Nucleus accumbens (tissue), 56 donors: ENCODE data around the gene SNX14.

Experiments
- DNase-seq, 56 donors: peaks; one replicate each; lab custom pipeline; 2025; lab: John Stamatoyannopoulos, UW

SNX14 gene

DNA sequence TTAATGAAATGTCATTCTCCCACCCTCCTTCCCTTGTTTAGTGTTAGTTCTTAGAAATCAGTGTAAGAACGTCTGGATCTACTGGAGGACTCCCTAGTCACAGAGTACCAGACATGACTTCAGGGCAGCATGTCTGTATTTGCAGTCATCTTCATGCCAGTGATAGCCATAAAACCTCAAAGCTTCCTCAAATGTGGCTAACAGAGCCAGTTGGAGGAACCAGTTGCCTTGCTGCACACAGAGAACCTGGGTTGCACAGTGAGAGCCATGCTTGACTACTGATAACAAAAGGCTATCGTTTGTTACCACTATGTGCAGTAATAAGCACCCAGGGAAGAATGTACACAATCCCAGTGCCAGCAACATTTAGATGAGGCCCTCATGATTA is 123.6 kb downstream of the SNX14 start:
- DNase-seq: no peak

DNA sequence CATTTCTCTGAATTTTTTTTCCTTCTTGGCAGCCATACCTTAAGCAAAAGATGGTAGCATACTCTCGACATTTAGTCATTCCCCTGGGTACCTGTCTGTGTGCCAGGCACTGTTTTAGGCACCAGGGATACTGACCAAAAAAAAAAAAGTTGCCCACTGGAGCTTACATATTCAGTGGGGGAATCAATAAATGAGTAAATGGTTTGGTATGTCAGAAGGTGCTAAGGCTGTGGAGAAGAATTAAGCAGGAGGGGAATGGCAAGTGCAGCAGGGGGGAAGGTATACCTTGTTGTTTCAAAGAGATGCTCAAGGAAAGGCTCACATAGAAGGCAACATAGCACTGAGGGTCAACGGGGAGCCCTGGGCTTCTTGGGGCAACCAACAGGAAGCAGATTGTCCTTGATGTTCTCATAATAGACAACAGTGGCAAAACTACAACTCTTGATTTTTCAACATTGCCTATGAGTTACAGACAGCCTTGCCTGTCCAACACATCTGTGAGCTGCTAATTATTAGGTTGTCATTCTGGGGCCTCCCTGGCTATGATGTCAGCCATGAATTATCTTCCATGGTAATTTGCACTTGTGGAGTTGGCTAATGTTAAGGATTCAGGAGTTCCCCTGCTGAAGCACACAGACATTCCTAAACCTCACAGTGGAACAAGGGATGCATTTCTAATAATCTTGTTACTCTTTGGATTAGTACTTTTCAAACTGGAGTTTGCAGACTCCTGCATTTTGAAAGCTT is 124.2 kb downstream of the SNX14 start:
- no peak for DNase-seq

DNA sequence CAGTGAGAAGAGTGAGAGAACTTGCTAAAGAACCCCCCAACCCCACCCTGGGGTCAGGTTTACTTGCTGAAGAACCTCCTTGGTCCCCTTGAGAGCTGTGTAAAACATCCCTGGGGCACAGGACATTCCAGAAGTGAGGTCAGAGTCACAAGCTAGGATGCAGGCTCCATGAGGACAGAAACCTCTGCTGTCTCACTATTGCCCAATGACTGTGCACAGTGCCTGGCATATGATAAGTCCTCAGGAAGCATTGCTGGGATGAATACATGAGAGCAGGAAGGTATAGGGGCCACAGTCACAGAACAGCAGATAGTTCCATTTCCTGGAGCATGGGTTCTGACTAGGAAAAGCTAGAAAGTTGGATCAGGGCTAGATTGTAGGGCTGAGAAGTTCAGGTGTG is 125.3 kb downstream of the SNX14 start:
- DNase-seq: no peak

DNA sequence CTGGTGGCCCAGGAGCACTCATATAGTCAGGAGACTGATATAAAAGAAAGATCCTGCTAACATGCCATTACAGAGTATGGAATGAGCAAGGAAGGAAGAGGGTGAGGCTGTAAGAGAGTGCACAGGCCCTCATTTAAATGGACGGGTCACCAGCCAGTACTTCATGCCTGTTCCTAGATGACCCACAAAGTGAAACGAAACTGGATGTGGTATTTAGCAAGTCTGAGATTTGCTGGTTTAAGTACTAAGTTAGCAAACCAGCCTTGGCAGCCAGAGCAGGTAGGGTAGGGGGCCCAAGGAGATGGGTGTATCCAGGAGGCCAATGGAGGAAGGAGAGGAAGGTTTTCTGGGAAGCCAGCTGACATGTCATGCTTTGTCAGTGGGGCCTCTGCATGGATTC is 127.9 kb downstream of the SNX14 start:
- no peak for DNase-seq

DNA sequence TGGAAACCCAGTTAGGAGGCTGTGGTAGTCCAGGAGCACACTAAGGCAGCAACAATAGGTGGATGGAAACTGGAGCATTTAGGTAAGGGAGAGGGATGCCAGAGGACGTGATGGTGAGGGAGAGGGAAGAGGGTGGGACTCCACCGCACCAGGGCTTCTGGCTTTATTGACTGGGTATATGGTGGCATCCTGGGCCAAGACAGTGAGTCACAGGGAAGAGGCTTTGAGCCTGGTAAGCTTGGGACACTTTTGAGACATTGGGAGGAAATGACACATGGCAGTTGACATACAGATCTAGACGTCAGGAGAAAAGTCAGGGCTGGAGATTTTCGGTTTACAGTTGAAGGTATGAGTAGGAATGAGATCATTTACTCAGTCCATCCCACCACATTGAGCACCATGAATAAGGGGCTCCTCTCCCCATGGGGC is 128.9 kb downstream of the SNX14 start:
- no peak for DNase-seq

DNA sequence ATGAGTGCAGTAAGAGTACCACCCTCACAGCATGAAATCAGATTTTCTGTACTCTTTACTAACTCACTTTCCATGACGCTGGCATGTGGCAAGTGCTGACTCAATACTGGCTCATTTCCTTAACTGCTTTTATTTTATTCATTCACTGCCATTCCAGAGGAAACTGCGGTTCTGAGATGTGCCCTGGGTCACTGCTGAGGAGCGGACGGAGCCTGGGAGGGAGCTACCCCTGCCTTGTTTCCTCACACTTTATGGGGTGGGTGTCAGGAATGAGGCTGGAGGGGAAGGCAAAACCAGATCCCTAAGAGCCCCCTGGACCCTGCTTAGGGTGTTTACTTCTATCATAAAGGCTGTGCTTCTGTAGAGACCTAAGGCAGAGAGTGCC is 129.4 kb downstream of the SNX14 start:
- peak in 1 of 56 donors; percentile 11 for DNase-seq

DNA sequence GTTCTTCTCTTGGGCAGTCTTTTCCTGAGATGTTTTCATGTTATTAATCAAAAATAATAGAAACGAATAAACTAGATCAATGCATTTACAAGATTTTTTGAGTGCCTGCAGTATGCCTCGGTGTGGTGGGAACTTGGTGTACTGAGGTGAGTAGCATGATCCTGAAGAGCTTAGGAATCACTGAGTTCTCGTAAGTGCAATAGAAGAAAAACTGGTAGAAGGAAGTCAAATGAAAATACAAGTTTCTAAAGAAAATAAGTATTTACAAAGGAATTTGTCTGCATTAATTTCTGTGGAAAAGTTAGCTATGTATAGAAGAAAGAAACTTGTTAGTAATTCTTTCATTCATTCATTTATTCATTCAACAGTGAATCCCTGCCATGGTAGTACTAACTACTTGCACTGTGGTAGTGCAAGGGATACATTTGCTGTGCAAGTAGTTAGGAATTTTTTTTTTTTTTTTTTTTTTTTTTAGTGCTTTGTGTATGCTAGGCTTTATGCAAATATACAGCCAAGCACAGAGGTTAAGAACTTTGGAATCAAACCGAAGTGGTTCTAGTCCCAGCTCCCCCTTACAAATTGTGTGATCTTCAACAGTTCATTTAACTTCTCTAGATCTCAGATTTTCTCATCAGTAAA is 129.9 kb downstream of the SNX14 start:
- no peak for DNase-seq

DNA sequence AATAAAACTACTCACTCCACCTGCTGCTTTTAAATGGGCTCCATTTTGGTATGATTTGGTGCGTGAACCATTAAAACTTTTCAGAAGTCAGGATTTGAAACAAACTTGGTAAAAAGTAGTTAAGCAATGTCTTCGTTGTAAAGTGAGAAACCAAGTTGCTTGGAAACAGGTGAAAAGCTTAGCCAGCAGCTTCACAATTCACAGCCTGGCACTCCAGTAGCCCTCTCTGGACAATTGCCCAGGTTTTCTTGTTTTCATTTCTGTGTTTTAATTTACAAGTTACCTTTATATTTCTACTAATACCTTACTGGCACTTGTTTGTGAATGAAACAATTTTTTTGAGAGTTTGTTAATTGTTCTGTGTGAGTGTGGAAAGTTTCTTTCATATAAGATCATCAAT is 131.0 kb downstream of the SNX14 start:
- peak in 1 of 56 donors; percentile 17 for DNase-seq

DNA sequence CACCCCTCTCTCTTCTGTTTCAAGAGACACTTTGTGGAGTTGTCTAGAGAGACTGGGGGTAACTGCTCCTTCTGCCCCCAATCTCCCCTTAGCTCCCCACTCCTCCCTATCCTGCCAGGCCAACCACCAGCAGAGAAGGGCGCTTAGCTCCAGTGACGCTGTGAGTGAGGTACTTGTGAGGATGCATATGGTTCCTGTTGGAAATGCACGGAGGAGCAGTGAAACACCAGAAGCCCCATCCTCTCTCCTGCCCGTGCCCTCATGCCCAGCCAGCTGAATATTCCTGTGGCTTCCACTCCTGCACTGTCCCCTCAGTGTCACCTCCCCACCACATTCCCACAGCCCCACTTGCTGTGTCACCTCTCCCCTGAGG is 131.9 kb downstream of the SNX14 start:
- DNase-seq: no peak

DNA sequence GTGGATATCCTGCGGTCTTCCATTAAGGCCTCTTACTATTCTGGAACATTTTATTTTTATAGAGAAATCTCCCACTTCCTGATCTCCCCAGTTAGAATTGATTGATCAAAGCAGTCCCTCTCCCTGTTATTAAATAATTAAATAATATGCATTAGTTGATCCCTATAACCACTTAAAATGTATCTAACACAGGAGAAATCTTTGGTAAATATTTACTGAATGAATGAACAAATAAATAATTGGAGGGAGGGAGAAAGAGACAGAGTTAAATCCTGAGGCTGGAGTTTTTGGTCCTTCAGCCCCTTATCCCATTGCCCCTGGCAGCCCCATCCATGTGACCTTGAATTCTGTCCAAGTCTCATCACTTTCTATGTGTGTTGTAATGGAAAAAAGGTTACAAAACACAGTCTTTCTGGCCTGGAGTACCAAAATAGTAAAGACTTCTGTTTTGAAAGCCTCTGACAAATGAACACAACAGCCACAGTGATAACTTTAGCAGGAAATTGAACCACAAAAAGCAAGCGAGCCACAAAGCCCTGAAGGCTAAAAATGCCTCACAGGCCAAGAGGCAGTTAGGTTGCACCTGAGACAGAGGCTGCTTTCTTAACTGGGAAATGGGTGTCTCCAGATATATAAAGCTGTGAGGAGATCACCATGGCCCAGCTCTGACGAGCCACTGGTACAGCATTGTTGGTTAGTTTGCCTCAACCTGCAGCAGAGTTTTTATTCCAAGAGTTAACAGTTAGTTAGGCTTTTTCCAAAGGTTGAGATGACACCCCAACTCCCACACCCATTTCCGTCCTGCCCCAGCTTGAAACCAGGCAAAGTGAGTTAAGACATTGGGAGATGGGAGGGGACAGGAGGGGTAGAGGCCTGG is 132.5 kb downstream of the SNX14 start:
- no peak for DNase-seq

DNA sequence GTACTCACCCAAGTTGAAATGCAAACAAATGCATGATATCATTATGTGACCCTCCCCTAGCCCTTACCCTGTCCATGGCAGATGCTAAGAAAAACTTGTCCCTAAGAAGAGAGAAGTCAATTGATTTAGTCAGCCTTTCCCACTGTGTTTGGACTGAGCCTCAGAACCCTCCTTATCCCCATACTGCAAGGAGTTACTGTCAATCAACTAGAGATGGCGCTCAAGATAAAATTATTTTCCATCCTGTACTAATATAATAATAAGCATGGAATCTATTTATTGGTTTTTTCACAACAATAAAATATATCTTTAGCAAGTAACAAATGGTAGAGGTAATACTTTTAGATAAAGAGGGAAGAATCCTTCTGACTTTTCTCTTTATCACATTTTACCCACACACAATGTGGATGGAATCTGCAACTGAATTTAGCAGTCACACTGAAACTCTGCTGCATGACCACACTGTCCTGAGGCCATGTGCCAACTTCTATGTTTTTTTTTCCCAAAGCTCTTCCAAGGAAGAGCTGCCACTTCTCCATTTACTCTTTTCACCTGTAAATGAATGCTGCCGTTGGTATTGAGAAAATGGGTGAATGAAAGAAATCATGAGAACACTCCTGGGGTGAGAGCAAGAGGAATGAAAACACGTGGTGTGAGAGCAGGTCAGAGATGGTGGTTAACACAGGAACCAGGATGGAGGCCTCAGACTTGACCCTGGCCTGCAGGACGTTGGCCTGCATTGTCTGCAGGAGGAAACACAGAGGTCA is 133.3 kb downstream of the SNX14 start:
- DNase-seq: no peak

DNA sequence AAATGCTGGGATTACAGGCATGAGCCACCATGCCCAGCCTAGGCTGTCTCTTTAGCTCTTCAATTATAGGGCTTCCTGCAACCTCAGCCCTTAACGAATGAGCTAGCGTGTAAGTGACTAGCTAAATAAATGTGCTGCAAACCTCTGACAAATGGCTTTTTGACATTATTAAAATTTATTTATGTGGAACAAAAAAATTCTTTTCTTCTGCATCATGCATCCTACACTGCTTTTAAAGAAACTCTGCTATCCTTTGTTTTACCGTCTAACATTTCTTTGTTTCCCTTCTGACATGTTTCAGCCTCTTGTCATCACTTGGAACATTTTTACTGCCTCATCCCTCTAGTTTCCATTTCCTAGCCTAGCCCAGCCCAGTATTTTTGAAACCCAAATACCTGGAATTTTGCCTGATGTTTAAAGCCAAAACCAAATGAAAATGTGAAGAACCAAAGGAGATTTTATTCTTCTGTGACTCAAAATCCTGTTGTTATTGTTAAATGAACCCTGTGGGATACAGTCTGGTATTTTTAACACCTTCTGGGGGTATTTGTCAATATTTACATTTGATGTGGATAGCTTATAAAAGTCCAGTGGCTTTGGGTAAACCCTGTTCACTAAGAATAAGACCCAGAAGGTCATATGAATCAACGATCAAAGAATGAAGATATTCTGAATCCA is 134.3 kb downstream of the SNX14 start:
- DNase-seq: no peak

DNA sequence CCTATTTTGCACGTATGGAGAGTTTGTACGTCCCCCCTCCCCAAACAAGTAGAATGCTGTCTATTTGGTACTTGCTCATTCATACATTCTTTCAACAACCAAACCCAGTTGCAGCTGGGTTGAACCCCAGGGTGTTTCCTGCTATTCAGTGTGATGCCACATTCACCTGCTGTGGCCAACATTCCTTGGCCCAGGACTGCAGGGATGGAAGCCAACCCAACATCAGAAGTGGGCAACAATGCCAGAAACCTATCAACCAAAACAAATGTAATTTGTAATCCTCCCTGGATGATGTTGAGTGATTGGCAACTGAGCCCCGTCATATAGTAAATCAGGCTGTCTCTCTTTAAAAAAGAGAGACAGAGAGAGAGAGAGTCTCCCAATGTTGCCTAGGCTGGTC is 134.9 kb downstream of the SNX14 start:
- DNase-seq: no peak

DNA sequence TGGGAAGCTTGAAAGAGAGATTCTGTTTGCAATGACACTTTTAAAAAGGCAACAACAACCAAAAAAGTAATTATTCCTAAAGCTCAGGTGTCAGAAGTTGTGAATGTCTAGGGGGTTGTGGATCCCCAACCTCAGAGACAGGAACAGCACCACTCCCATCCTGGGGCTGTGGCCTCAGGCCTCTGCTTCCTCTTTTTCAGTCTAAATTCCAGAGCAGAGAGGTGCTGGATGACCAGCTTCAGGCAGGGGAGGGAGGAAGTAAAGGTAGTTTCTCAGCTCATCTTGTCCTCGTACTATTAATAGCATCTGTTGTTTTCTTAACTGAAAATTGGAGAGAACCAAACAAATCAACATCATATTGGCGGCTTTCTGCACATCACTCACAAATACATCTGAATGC is 135.5 kb downstream of the SNX14 start:
- no peak for DNase-seq

DNA sequence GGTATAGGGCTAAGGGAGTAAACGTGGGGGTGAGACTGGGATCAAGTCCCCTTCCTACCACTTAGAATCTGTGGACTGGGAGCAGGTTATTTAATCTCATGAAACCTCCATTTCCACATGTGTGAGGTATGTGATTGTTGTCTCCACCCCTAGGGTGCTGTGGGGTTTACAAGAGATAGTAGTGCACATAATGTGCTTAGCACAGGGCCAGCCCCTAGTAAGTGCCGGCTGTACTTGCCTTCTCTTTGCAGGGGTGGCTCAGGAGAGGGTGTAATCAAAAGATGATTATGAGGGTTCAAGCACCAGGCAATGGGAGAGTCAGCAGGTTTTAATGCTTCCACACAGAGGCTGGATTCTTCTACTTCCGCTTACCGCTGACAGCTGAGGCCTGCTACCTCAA is 136.9 kb downstream of the SNX14 start:
- DNase-seq: no peak
